ENCODE measurements around the gene NQO1. TPM values are rescaled to one million over a fixed set of nuclear protein-coding genes. Genes with fewer than 3 reads are reported as not detected.

The NQO1 gene
- total RNA-seq, 6 experiments from 2014 or later, result 248 to 801 (median 737) TPM

DNA sequence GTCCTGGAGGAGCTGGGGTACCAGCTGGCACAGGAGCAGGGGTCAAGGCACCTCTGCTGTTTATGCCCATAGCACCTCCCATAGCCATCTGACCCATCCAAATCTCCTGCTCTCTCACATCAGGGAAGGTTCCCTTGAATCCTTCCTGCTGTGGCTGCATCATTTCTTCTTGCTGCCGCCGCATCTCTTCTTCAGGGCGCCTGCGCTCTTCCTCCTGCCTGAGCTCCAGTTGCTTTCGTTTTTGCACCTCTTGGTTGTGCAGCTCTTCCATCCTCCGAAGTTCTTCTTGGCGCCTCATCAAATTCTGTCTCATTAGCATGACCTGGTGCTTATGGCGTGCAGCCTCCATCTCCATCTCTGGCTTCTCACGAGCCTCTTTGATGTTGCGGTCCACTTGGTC is 30.3 kb upstream of the NQO1 start:
- DNase-seq, result no peak
- Mint-ChIP-seq H3K27me3 (ENCODE audit: insufficient read depth) (peaks cover 13% of the 10 kb centered on the region), H3K36me3 (ENCODE audit: low read depth) (peaks cover 7% of the 10 kb centered on the region), H3K4me1 (ENCODE audit: low read depth) (peaks cover 25% of the 10 kb centered on the region), H3K4me3 (peak overlapping the region; percentile 29; the same call in 1 of the 2 replicates), H3K27ac (no peak overlapping the region), H3K9me3 (no peaks in the 10 kb centered on the region)
- TF ChIP-seq, protein P1, sequence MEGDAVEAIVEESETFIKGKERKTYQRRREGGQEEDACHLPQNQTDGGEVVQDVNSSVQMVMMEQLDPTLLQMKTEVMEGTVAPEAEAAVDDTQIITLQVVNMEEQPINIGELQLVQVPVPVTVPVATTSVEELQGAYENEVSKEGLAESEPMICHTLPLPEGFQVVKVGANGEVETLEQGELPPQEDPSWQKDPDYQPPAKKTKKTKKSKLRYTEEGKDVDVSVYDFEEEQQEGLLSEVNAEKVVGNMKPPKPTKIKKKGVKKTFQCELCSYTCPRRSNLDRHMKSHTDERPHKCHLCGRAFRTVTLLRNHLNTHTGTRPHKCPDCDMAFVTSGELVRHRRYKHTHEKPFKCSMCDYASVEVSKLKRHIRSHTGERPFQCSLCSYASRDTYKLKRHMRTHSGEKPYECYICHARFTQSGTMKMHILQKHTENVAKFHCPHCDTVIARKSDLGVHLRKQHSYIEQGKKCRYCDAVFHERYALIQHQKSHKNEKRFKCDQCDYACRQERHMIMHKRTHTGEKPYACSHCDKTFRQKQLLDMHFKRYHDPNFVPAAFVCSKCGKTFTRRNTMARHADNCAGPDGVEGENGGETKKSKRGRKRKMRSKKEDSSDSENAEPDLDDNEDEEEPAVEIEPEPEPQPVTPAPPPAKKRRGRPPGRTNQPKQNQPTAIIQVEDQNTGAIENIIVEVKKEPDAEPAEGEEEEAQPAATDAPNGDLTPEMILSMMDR (IDR thresholded peaks at IDR 0.05), result no peak

DNA sequence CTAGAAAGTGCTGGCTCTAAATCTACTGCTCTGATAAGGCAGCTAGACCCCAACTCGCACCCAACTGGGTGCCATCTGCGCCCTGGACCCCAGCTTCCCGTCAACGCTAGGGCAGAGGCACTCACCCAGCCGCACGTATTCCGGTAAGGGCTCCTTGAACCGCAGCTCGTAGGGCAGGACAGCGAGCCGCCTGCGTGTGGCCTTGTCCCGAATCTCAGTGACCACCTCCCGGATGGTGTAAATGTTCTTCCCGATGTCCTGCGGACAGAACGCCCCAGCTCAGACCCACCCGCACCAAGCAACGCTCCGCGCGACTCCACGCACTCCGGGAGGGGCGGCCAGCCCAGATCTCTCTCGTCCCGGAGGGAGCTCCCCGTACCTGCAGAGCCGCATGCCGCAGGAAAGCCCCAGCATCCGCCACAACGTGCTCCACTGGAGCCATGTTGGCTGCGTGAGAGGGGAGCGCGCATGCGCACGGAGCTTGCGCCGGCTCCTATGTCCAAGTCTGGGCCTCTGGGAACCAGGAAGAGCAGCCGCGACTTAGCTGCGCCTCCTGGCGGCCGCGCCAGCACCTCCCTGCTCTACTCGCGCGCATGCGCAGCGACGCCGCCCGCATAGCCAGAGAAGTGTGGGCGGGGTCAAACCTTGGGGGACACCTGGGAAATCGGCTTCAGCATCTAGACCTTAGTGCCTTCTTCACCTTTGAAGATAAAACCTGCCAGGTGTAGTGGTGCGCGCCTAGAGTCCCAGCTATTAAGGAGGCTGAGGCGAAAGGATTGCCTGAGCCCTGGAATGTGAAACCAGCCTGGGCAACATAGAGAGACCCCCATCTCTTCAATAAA is 28.3 kb upstream of the NQO1 start, which contains the start of gene NOB1:
Gene NOB1 (minus strand): TSS at position 458 of the 842 bp plus-strand sequence. CDS start 16 bp downstream, at position 442.
- H3K4me3 Mint-ChIP-seq, result peak within 1 kb of the TSS; percentile 99
- DNase-seq, result peak; percentile 94
- no peaks in the 10 kb centered on the region for H3K9me3 Mint-ChIP-seq
- TF ChIP-seq, protein P1 (IDR thresholded peaks at IDR 0.05), result peak; percentile 99
- peak within 1 kb of the TSS; percentile 94 for H3K27ac Mint-ChIP-seq
- H3K4me1 Mint-ChIP-seq (ENCODE audit: low read depth), result peaks cover 25% of the 10 kb centered on the region
- peaks cover 13% of the 10 kb centered on the region for H3K27me3 Mint-ChIP-seq (ENCODE audit: insufficient read depth)
- H3K36me3 Mint-ChIP-seq (ENCODE audit: low read depth), result peaks cover 13% of the 10 kb centered on the region

DNA sequence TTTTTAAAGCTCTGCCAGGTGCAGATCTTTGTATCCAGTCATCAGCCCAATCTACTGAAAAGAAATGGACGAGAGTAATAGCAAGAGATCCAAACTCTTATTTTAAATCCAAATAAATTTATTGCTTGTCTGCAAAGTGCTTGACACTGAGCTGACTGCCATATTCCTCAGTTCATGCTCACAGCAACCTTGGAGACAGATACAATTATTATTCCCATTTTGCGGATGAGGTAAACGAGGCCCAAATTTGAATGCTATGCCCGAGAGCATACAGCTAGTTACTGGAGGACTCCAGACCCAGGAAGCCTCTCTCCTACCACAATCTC is 27.7 kb upstream of the NQO1 start:
- Mint-ChIP-seq H3K27me3 (ENCODE audit: insufficient read depth) (peaks cover 13% of the 10 kb centered on the region), H3K36me3 (ENCODE audit: low read depth) (peaks cover 18% of the 10 kb centered on the region)

GRCh38 chr16:69748694-69749345 is 22.5 kb upstream of the NQO1 start:
- TF ChIP-seq, protein P1 (IDR thresholded peaks at IDR 0.05), result no peak
- Mint-ChIP-seq H3K27ac (no peak overlapping the region), H3K4me1 (ENCODE audit: low read depth) (peaks cover 15% of the 10 kb centered on the region), H3K36me3 (ENCODE audit: low read depth) (peaks cover 45% of the 10 kb centered on the region), H3K9me3 (no peaks in the 10 kb centered on the region), H3K4me3 (no peak overlapping the region), H3K27me3 (ENCODE audit: insufficient read depth) (no peaks in the 10 kb centered on the region; the same call in 1 of the 2 replicates)
- no peak for DNase-seq

More for the DNA sequence above, 27.7 kb upstream of the NQO1 start:
- no peaks in the 10 kb centered on the region for H3K9me3 Mint-ChIP-seq
- TF ChIP-seq, protein P1 (IDR thresholded peaks at IDR 0.05), result no peak
- DNase-seq, result no peak
- peak overlapping the region; percentile 94 for H3K27ac Mint-ChIP-seq
- peaks cover 25% of the 10 kb centered on the region for H3K4me1 Mint-ChIP-seq (ENCODE audit: low read depth)
- H3K4me3 Mint-ChIP-seq, result peak overlapping the region; percentile 99

GRCh38 chr16:69747115-69747514 is 20.8 kb upstream of the NQO1 start:
- peaks cover 57% of the 10 kb centered on the region for H3K36me3 Mint-ChIP-seq (ENCODE audit: low read depth)
- H3K4me1 Mint-ChIP-seq (ENCODE audit: low read depth), result peaks cover 11% of the 10 kb centered on the region
- H3K9me3 Mint-ChIP-seq, result no peaks in the 10 kb centered on the region
- TF ChIP-seq, protein P1 (IDR thresholded peaks at IDR 0.05), result no peak
- H3K27me3 Mint-ChIP-seq (ENCODE audit: insufficient read depth), result peaks cover 4% of the 10 kb centered on the region
- no peak overlapping the region; the same call in 1 of the 2 replicates for H3K27ac Mint-ChIP-seq
- no peak for DNase-seq
- H3K4me3 Mint-ChIP-seq, result no peak overlapping the region

Measured in HFFc6 (cell line).